ENCODE measurements around the gene WNT2B. TPM values are rescaled to one million over a fixed set of nuclear protein-coding genes. Genes with fewer than 3 reads are reported as not detected.

WNT2B gene
- total and polyA plus RNA-seq, 3 experiments from 2014 or later, result 0.09 to 0.13 (median 0.09) TPM

- POLR2A ChIA-PET, result no interaction called here
- no peak overlapping the region for H3K27ac Mint-ChIP-seq
Observed at GRCh38 chr1:112530832-112531231, 22.1 kb downstream of the WNT2B start.

DNA sequence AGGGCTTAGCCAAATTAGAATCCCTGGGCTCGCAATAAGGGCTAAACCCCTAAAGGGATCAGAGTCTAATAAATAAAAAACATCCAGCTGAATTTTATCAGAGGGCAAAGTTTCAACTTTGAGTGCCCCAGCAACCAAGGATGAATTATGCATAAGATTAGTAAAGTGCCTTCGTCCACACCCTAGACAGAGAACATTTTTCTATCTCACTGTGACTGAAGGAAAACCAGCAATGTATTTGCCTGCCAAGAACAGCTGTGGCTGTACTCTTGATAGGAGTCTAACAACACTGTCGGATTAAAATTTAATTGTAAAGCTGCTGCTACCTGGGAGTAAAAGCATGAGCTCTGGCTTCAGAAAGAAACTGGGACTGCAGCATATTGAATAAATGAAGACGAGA, 23.3 kb downstream of the WNT2B start:
- Mint-ChIP-seq H3K36me3 (peaks cover 0 to 20% (median 12%) of the 10 kb centered on the region in 3 donors), H3K27ac (no peak overlapping the region), H3K27me3 (no peaks in the 10 kb centered on the region), H3K9me3 (no peaks in the 10 kb centered on the region), H3K4me3 (no peak overlapping the region), H3K4me1 (no peaks in the 10 kb centered on the region)
- no peaks in the 10 kb centered on the region for H3K4me1 ChIP-seq (ENCODE audit: insufficient read depth, low read length)
- H3K9me3 ChIP-seq (ENCODE audit: low read length), result no peaks in the 10 kb centered on the region
- POLR2A ChIA-PET, result no interaction called here
- no peak for DNase-seq
- H3K27me3 ChIP-seq (ENCODE audit: insufficient read depth, low read length, poor library complexity, severe bottlenecking), result no peaks in the 10 kb centered on the region
- H3K27ac ChIP-seq (ENCODE audit: low read depth, low read length), result no peak overlapping the region
- no peak overlapping the region for H3K4me3 ChIP-seq (ENCODE audit: low read length)
- H3K36me3 ChIP-seq (ENCODE audit: insufficient read depth, low read length), result no peaks in the 10 kb centered on the region
- CTCF ChIA-PET, result no interaction called here

More at GRCh38 chr1:112530832-112531231, 22.1 kb downstream of the WNT2B start:
- no peaks in the 10 kb centered on the region for H3K4me1 ChIP-seq (ENCODE audit: insufficient read depth, low read length)
- DNase-seq, result no peak
- no peak overlapping the region for H3K4me3 Mint-ChIP-seq
- no peaks in the 10 kb centered on the region for H3K4me1 Mint-ChIP-seq
- no peaks in the 10 kb centered on the region for H3K27me3 Mint-ChIP-seq
- CTCF ChIA-PET, result interaction anchor here (1.0 kb wide), 1 partner anchor 13 kb away, joined by 3 read pairs; no protein-coding TSS in a partner anchor
- no peaks in the 10 kb centered on the region for H3K27me3 ChIP-seq (ENCODE audit: insufficient read depth, low read length, poor library complexity, severe bottlenecking)
- no peak overlapping the region for H3K4me3 ChIP-seq (ENCODE audit: low read length)
- peaks cover 0 to 28% (median 17%) of the 10 kb centered on the region in 3 donors for H3K36me3 Mint-ChIP-seq
- no peaks in the 10 kb centered on the region for H3K36me3 ChIP-seq (ENCODE audit: insufficient read depth, low read length)
- no peaks in the 10 kb centered on the region for H3K9me3 ChIP-seq (ENCODE audit: low read length)
- no peaks in the 10 kb centered on the region for H3K9me3 Mint-ChIP-seq
- no peak overlapping the region for H3K27ac ChIP-seq (ENCODE audit: low read depth, low read length)

DNA sequence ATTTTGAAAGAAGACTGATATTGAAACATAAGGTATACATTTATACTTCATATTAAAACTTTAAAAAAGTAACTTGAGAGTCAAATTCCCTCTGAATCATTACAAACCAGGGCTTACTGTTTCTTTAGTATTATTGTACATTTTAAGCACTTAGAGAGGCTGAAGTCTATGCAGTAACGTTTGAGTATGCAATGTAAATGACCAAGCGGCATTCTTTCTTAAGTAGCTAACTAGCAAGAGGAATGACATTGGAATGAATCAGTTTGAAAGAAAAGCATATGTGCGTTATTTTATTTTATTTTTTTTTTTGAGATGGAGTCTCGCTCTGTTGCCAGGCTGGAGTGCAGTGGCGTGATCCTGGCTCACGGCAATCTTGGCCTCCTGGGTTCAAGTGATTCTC, 24.3 kb downstream of the WNT2B start:
- no peak overlapping the region for H3K4me3 ChIP-seq (ENCODE audit: low read length)
- no peaks in the 10 kb centered on the region for H3K36me3 ChIP-seq (ENCODE audit: insufficient read depth, low read length)
- Mint-ChIP-seq H3K27me3 (no peaks in the 10 kb centered on the region), H3K27ac (no peak overlapping the region), H3K36me3 (peaks cover 0 to 17% (median 12%) of the 10 kb centered on the region in 3 donors), H3K4me1 (no peaks in the 10 kb centered on the region), H3K4me3 (no peak overlapping the region), H3K9me3 (no peaks in the 10 kb centered on the region)
- H3K27me3 ChIP-seq (ENCODE audit: insufficient read depth, low read length, poor library complexity, severe bottlenecking), result no peaks in the 10 kb centered on the region
- POLR2A ChIA-PET, result no interaction called here
- CTCF ChIA-PET, result no interaction called here
- DNase-seq, result no peak
- no peak overlapping the region for H3K27ac ChIP-seq (ENCODE audit: low read depth, low read length)
- no peaks in the 10 kb centered on the region for H3K9me3 ChIP-seq (ENCODE audit: low read length)
- no peaks in the 10 kb centered on the region for H3K4me1 ChIP-seq (ENCODE audit: insufficient read depth, low read length)

- Histone ChIP-seq H3K27ac (ENCODE audit: low read depth, low read length) (no peak overlapping the region), H3K4me1 (ENCODE audit: insufficient read depth, low read length) (no peaks in the 10 kb centered on the region), H3K4me3 (ENCODE audit: low read length) (no peak overlapping the region), H3K9me3 (ENCODE audit: low read length) (no peaks in the 10 kb centered on the region), H3K36me3 (ENCODE audit: insufficient read depth, low read length) (no peaks in the 10 kb centered on the region), H3K27me3 (ENCODE audit: insufficient read depth, low read length, poor library complexity, severe bottlenecking) (no peaks in the 10 kb centered on the region)
- DNase-seq, result no peak
- CTCF ChIA-PET, result no interaction called here
- Mint-ChIP-seq H3K4me3 (no peak overlapping the region), H3K36me3 (peaks cover 0 to 36% (median 16%) of the 10 kb centered on the region in 3 donors), H3K9me3 (no peaks in the 10 kb centered on the region), H3K27ac (no peak overlapping the region), H3K27me3 (no peaks in the 10 kb centered on the region), H3K4me1 (no peaks in the 10 kb centered on the region)
- POLR2A ChIA-PET, result no interaction called here
Observed at GRCh38 chr1:112536561-112536960, 27.8 kb downstream of the WNT2B start.

DNA sequence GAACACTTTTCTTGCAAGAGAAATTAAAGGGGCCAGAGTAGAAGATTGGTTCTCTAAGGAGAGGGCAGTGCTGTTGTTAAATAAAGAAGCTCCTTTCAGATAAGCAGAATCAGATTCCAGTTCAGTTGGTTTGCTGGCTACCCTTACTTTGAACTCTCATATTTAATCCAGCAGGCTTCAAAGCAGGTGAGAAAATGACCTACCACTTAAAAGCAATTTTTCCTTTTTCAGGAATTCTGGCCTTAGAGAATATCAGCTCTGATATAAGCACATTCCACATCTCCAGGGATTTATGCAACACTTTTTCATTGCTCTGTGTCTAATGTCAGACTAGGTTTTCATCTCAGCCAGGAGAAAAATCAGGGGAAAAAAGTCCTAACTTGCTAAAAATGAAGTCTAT, 28.7 kb downstream of the WNT2B start:
- peaks cover 0 to 38% (median 16%) of the 10 kb centered on the region in 3 donors for H3K36me3 Mint-ChIP-seq
- H3K27ac Mint-ChIP-seq, result no peak overlapping the region
- no peak overlapping the region for H3K27ac ChIP-seq (ENCODE audit: low read depth, low read length)
- CTCF ChIA-PET, result no interaction called here
- H3K36me3 ChIP-seq (ENCODE audit: insufficient read depth, low read length), result no peaks in the 10 kb centered on the region
- no peak overlapping the region for H3K4me3 ChIP-seq (ENCODE audit: low read length)
- H3K27me3 Mint-ChIP-seq, result no peaks in the 10 kb centered on the region
- no peaks in the 10 kb centered on the region for H3K4me1 Mint-ChIP-seq
- H3K27me3 ChIP-seq (ENCODE audit: insufficient read depth, low read length, poor library complexity, severe bottlenecking), result no peaks in the 10 kb centered on the region
- no peaks in the 10 kb centered on the region for H3K4me1 ChIP-seq (ENCODE audit: insufficient read depth, low read length)
- H3K4me3 Mint-ChIP-seq, result no peak overlapping the region
- no peaks in the 10 kb centered on the region for H3K9me3 Mint-ChIP-seq
- DNase-seq, result no peak
- POLR2A ChIA-PET, result no interaction called here
- no peaks in the 10 kb centered on the region for H3K9me3 ChIP-seq (ENCODE audit: low read length)

- Mint-ChIP-seq H3K36me3 (peaks cover 0 to 37% (median 12%) of the 10 kb centered on the region in 3 donors), H3K4me1 (no peaks in the 10 kb centered on the region), H3K9me3 (no peaks in the 10 kb centered on the region), H3K27me3 (no peaks in the 10 kb centered on the region), H3K27ac (no peak overlapping the region), H3K4me3 (no peak overlapping the region)
- Histone ChIP-seq H3K27me3 (ENCODE audit: insufficient read depth, low read length, poor library complexity, severe bottlenecking) (no peaks in the 10 kb centered on the region), H3K4me3 (ENCODE audit: low read length) (no peak overlapping the region), H3K4me1 (ENCODE audit: insufficient read depth, low read length) (no peaks in the 10 kb centered on the region), H3K9me3 (ENCODE audit: low read length) (no peaks in the 10 kb centered on the region), H3K36me3 (ENCODE audit: insufficient read depth, low read length) (no peaks in the 10 kb centered on the region), H3K27ac (ENCODE audit: low read depth, low read length) (no peak overlapping the region)
- DNase-seq, result no peak
- POLR2A ChIA-PET, result no interaction called here
- CTCF ChIA-PET, result no interaction called here
Observed at GRCh38 chr1:112538883-112539282, 30.1 kb downstream of the WNT2B start.

GRCh38 chr1:112540226-112540794, 31.5 kb downstream of the WNT2B start:
- no peak overlapping the region for H3K27ac Mint-ChIP-seq

GRCh38 chr1:112541299-112541698, 32.5 kb downstream of the WNT2B start:
- H3K27ac Mint-ChIP-seq, result no peak overlapping the region
- H3K4me1 ChIP-seq (ENCODE audit: insufficient read depth, low read length), result no peaks in the 10 kb centered on the region
- H3K4me1 Mint-ChIP-seq, result no peaks in the 10 kb centered on the region
- no peak overlapping the region for H3K27ac ChIP-seq (ENCODE audit: low read depth, low read length)
- no peaks in the 10 kb centered on the region for H3K27me3 Mint-ChIP-seq
- H3K27me3 ChIP-seq (ENCODE audit: insufficient read depth, low read length, poor library complexity, severe bottlenecking), result no peaks in the 10 kb centered on the region
- peaks cover 0 to 36% (median 14%) of the 10 kb centered on the region in 3 donors for H3K36me3 Mint-ChIP-seq
- no peak overlapping the region for H3K4me3 ChIP-seq (ENCODE audit: low read length)
- no peak overlapping the region for H3K4me3 Mint-ChIP-seq
- no peaks in the 10 kb centered on the region for H3K9me3 ChIP-seq (ENCODE audit: low read length)
- CTCF ChIA-PET, result no interaction called here
- POLR2A ChIA-PET, result no interaction called here
- H3K36me3 ChIP-seq (ENCODE audit: insufficient read depth, low read length), result no peaks in the 10 kb centered on the region
- no peaks in the 10 kb centered on the region for H3K9me3 Mint-ChIP-seq
- DNase-seq, result no peak

More at GRCh38 chr1:112540226-112540794, 31.5 kb downstream of the WNT2B start:
- Mint-ChIP-seq H3K9me3 (no peaks in the 10 kb centered on the region), H3K4me1 (no peaks in the 10 kb centered on the region), H3K36me3 (peaks cover 0 to 34% (median 11%) of the 10 kb centered on the region in 3 donors), H3K4me3 (no peak overlapping the region), H3K27me3 (no peaks in the 10 kb centered on the region)
- POLR2A ChIA-PET, result no interaction called here
- CTCF ChIA-PET, result no interaction called here
- H3K4me1 ChIP-seq (ENCODE audit: insufficient read depth, low read length), result no peaks in the 10 kb centered on the region
- no peaks in the 10 kb centered on the region for H3K9me3 ChIP-seq (ENCODE audit: low read length)
- no peak overlapping the region for H3K4me3 ChIP-seq (ENCODE audit: low read length)
- no peaks in the 10 kb centered on the region for H3K27me3 ChIP-seq (ENCODE audit: insufficient read depth, low read length, poor library complexity, severe bottlenecking)
- H3K36me3 ChIP-seq (ENCODE audit: insufficient read depth, low read length), result no peaks in the 10 kb centered on the region
- DNase-seq, result no peak
- H3K27ac ChIP-seq (ENCODE audit: low read depth, low read length), result no peak overlapping the region

Measured in CD8-positive, alpha-beta memory T cell (primary cell).